ENCODE results near the gene AKNA.
A peak's percentile ranks its signal among the peaks of the same experiment; 100 is the strongest.

Gene AKNA

GRCh38 chr9:114397848-114398605 is 10.2 kb upstream of the AKNA start:
- Mint-ChIP-seq H3K27me3 (peaks cover 16% of the 10 kb centered on the region), H3K4me1 (peaks cover 51% of the 10 kb centered on the region), H3K27ac (peak overlapping the region; percentile 90), H3K36me3 (peaks cover 20% of the 10 kb centered on the region), H3K9me3 (no peaks in the 10 kb centered on the region), H3K4me3 (peak overlapping the region; percentile 89)
- DNase-seq, result peak; percentile 98
- CTCF ChIA-PET, result interaction anchor here (1.2 to 4.0 kb wide), 4 partner anchors 13 to 255 kb away, joined by 3 to 17 read pairs (median 9); no protein-coding TSS in a partner anchor

- Mint-ChIP-seq H3K27me3 (peaks cover 13% of the 10 kb centered on the region), H3K4me3 (peak overlapping the region; percentile 89), H3K4me1 (peaks cover 58% of the 10 kb centered on the region), H3K9me3 (no peaks in the 10 kb centered on the region), H3K36me3 (peaks cover 26% of the 10 kb centered on the region), H3K27ac (peak overlapping the region; percentile 90)
- CTCF ChIA-PET, result interaction anchor here (1.2 to 4.0 kb wide), 5 partner anchors 12 to 256 kb away, joined by 3 to 17 read pairs (median 3); no protein-coding TSS in a partner anchor
- no peak for DNase-seq
Observed at GRCh38 chr9:114397219-114397847, 9.6 kb upstream of the AKNA start.

GRCh38 chr9:114396558-114397218 is 8.9 kb upstream of the AKNA start:
- Mint-ChIP-seq H3K9me3 (no peaks in the 10 kb centered on the region), H3K27ac (no peak overlapping the region), H3K4me3 (peak overlapping the region; percentile 89), H3K27me3 (peaks cover 10% of the 10 kb centered on the region), H3K36me3 (peaks cover 26% of the 10 kb centered on the region), H3K4me1 (peaks cover 64% of the 10 kb centered on the region)
- CTCF ChIA-PET, result interaction anchor here (1.2 to 4.0 kb wide), 9 partner anchors 8 to 257 kb away, joined by 3 to 17 read pairs (median 10); no protein-coding TSS in a partner anchor
- DNase-seq, result no peak

GRCh38 chr9:114395768-114396167 is 8.0 kb upstream of the AKNA start:
- peaks cover 31% of the 10 kb centered on the region for H3K36me3 Mint-ChIP-seq
- H3K9me3 Mint-ChIP-seq, result no peaks in the 10 kb centered on the region

GRCh38 chr9:114395334-114395617 is 7.5 kb upstream of the AKNA start:
- Mint-ChIP-seq H3K27me3 (peaks cover 2% of the 10 kb centered on the region), H3K36me3 (peaks cover 36% of the 10 kb centered on the region), H3K27ac (peak overlapping the region; percentile 87), H3K4me1 (peaks cover 76% of the 10 kb centered on the region), H3K9me3 (no peaks in the 10 kb centered on the region), H3K4me3 (peak overlapping the region; percentile 67)
- CTCF ChIA-PET, result interaction anchor here (0.8 to 3.9 kb wide), 8 partner anchors 10 to 258 kb away, joined by 3 to 17 read pairs (median 6); no protein-coding TSS in a partner anchor
- no peak for DNase-seq

More at GRCh38 chr9:114395768-114396167, 8.0 kb upstream of the AKNA start:
- Mint-ChIP-seq H3K4me1 (peaks cover 71% of the 10 kb centered on the region), H3K4me3 (peak overlapping the region; percentile 67), H3K27ac (peak overlapping the region; percentile 76), H3K27me3 (peaks cover 7% of the 10 kb centered on the region)
- CTCF ChIA-PET, result interaction anchor here (1.1 to 3.9 kb wide), 8 partner anchors 9 to 257 kb away, joined by 3 to 17 read pairs (median 7); no protein-coding TSS in a partner anchor
- DNase-seq, result no peak

GRCh38 chr9:114394523-114395333 is 6.9 kb upstream of the AKNA start:
- H3K4me1 Mint-ChIP-seq, result peaks cover 81% of the 10 kb centered on the region
- peaks cover 41% of the 10 kb centered on the region for H3K36me3 Mint-ChIP-seq
- CTCF ChIA-PET, result interaction anchor here (0.8 to 3.9 kb wide), 10 partner anchors 9 to 258 kb away, joined by 3 to 17 read pairs (median 3); no protein-coding TSS in a partner anchor
- H3K9me3 Mint-ChIP-seq, result no peaks in the 10 kb centered on the region
- peak overlapping the region; percentile 67 for H3K4me3 Mint-ChIP-seq
- H3K27ac Mint-ChIP-seq, result peak overlapping the region; percentile 87
- H3K27me3 Mint-ChIP-seq, result no peaks in the 10 kb centered on the region
- DNase-seq, result peak; percentile 33

GRCh38 chr9:114392749-114393112 is 4.9 kb upstream of the AKNA start:
- no peak overlapping the region for H3K4me3 Mint-ChIP-seq
- peaks cover 91% of the 10 kb centered on the region for H3K4me1 Mint-ChIP-seq
- H3K9me3 Mint-ChIP-seq, result no peaks in the 10 kb centered on the region
- H3K36me3 Mint-ChIP-seq, result peaks cover 56% of the 10 kb centered on the region
- H3K27me3 Mint-ChIP-seq, result no peaks in the 10 kb centered on the region
- H3K27ac Mint-ChIP-seq, result peak overlapping the region; percentile 80
- CTCF ChIA-PET, result interaction anchor here (0.9 to 1.3 kb wide), 4 partner anchors 21 to 259 kb away, joined by 3 to 4 read pairs (median 4); no protein-coding TSS in a partner anchor
- DNase-seq, result no peak

- Mint-ChIP-seq H3K36me3 (peaks cover 71% of the 10 kb centered on the region), H3K4me3 (peak overlapping the region; percentile 100), H3K4me1 (peaks cover 74% of the 10 kb centered on the region), H3K27ac (peak overlapping the region; percentile 100), H3K27me3 (no peaks in the 10 kb centered on the region), H3K9me3 (no peaks in the 10 kb centered on the region)
- DNase-seq, result no peak
- CTCF ChIA-PET, result interaction anchor here (1.2 to 1.4 kb wide), 2 partner anchors 18 to 43 kb away, joined by 3 to 5 read pairs; no protein-coding TSS in a partner anchor
Observed at GRCh38 chr9:114390952-114391351, 3.2 kb upstream of the AKNA start.

- Mint-ChIP-seq H3K27me3 (no peaks in the 10 kb centered on the region), H3K4me3 (peak overlapping the region; percentile 100), H3K36me3 (peaks cover 70% of the 10 kb centered on the region), H3K9me3 (no peaks in the 10 kb centered on the region), H3K4me1 (peaks cover 66% of the 10 kb centered on the region), H3K27ac (peak overlapping the region; percentile 100)
- CTCF ChIA-PET, result interaction anchor here (0.6 to 6.8 kb wide), 7 partner anchors 16 to 48 kb away, joined by 3 to 65 read pairs (median 3); no protein-coding TSS in a partner anchor
- DNase-seq, result no peak
Observed at GRCh38 chr9:114389612-114390368, 2.0 kb upstream of the AKNA start.

- CTCF ChIA-PET, result interaction anchor here (0.6 to 6.8 kb wide), 6 partner anchors 16 to 49 kb away, joined by 3 to 65 read pairs (median 4); no protein-coding TSS in a partner anchor
- Mint-ChIP-seq H3K36me3 (peaks cover 76% of the 10 kb centered on the region), H3K4me3 (peak overlapping the region; percentile 100), H3K9me3 (no peaks in the 10 kb centered on the region), H3K27me3 (no peaks in the 10 kb centered on the region), H3K4me1 (peaks cover 62% of the 10 kb centered on the region), H3K27ac (peak overlapping the region; percentile 100)
- DNase-seq, result no peak
Observed at GRCh38 chr9:114388764-114389375, 1.1 kb upstream of the AKNA start.

- CTCF ChIA-PET, result interaction anchor here (1.0 to 6.8 kb wide), 6 partner anchors 16 to 49 kb away, joined by 3 to 65 read pairs (median 6); no protein-coding TSS in a partner anchor
- Mint-ChIP-seq H3K27me3 (no peaks in the 10 kb centered on the region), H3K4me3 (peak overlapping the region; percentile 100), H3K36me3 (peaks cover 79% of the 10 kb centered on the region), H3K4me1 (peaks cover 62% of the 10 kb centered on the region), H3K9me3 (no peaks in the 10 kb centered on the region), H3K27ac (peak overlapping the region; percentile 100)
- no peak for DNase-seq
Observed at GRCh38 chr9:114388357-114388682, 538 bp upstream of the AKNA start.

GRCh38 chr9:114386886-114387679 is 699 bp downstream of the AKNA start:
- H3K36me3 Mint-ChIP-seq, result peaks cover 85% of the 10 kb centered on the region
- H3K4me1 Mint-ChIP-seq, result peaks cover 62% of the 10 kb centered on the region
- H3K27ac Mint-ChIP-seq, result peak overlapping the region; percentile 100
- CTCF ChIA-PET, result interaction anchor here (0.7 to 6.8 kb wide), 15 partner anchors 10 to 266 kb away, joined by 3 to 65 read pairs (median 4); no protein-coding TSS in a partner anchor
- H3K4me3 Mint-ChIP-seq, result peak overlapping the region; percentile 100
- DNase-seq, result peak; percentile 53
- no peaks in the 10 kb centered on the region for H3K9me3 Mint-ChIP-seq
- no peaks in the 10 kb centered on the region for H3K27me3 Mint-ChIP-seq
